ENCODE results near the gene RAB10.
A peak's percentile ranks its signal among the peaks of the same experiment; 100 is the strongest.

Gene RAB10

GRCh38 chr2:26114151-26114550 lies 80.3 kb downstream of the RAB10 start:
- peaks cover 22% of the 10 kb centered on the region for H3K36me3 Mint-ChIP-seq
- peaks cover 2% of the 10 kb centered on the region for H3K9me3 Mint-ChIP-seq
- ATAC-seq (ENCODE audit: low read depth): no peak
- H3K4me3 Mint-ChIP-seq: no peak overlapping the region
- H3K27me3 Mint-ChIP-seq: no peaks in the 10 kb centered on the region
- H3K27ac Mint-ChIP-seq: no peak overlapping the region
- no peak for DNase-seq (ENCODE audit: low spot score in 2 of 2)
- peaks cover 11% of the 10 kb centered on the region for H3K4me1 Mint-ChIP-seq

GRCh38 chr2:26118682-26119081 lies 84.8 kb downstream of the RAB10 start:
- Mint-ChIP-seq H3K9me3 (peaks cover 2% of the 10 kb centered on the region), H3K4me3 (no peak overlapping the region), H3K36me3 (peaks cover 8% of the 10 kb centered on the region), H3K27me3 (no peaks in the 10 kb centered on the region), H3K4me1 (peaks cover 9% of the 10 kb centered on the region), H3K27ac (no peak overlapping the region)
- DNase-seq (ENCODE audit: low spot score in 2 of 2) (no peak), ATAC-seq (ENCODE audit: low read depth) (no peak)

DNA sequence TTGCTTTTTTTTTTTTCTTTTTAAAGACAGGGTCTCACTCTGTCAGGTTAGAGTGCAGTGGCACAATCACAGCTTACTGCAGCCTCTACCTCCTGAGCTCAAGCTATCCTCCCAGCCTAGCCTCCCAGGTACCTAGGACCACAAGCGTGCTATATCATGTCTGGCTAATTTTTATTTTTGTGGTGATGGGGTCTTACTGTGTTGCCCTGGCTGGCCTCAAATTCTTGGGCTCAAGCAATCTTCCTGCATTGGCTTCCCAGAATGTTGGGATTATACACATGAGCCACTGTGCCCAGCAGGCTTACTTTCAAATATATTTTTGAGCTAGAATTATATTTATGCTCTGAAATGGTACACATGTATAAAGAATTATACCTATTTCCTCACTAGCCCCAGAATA lies 85.6 kb downstream of the RAB10 start:
- peaks cover 2% of the 10 kb centered on the region for H3K9me3 Mint-ChIP-seq
- ATAC-seq (ENCODE audit: low read depth): no peak
- no peak for DNase-seq (ENCODE audit: low spot score in 2 of 2)
- peaks cover 9% of the 10 kb centered on the region for H3K4me1 Mint-ChIP-seq
- no peak overlapping the region for H3K4me3 Mint-ChIP-seq
- H3K27ac Mint-ChIP-seq: peak overlapping the region; percentile 45
- H3K27me3 Mint-ChIP-seq: no peaks in the 10 kb centered on the region
- H3K36me3 Mint-ChIP-seq: peaks cover 8% of the 10 kb centered on the region

DNA sequence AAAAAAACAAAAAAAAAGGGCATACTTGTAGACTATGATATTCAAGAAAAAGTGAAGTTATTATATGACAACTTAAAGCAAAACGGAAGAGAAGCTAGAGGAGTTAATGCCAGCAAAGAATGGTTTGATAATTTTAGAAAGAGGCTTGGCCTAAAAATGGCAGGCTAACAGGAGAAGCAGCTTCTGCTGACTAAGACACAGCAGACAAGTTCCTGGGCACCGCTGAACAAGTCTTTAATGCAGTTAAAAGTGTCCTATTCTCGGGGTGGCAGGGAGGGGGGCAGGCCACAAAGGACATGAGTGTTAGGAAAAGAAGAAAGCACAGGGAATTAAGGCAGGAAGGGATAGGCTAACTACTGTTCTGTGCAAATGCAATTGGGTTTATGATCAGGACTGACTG lies 88.7 kb downstream of the RAB10 start:
- Mint-ChIP-seq H3K9me3 (no peaks in the 10 kb centered on the region), H3K27me3 (no peaks in the 10 kb centered on the region), H3K36me3 (no peaks in the 10 kb centered on the region), H3K27ac (no peak overlapping the region), H3K4me3 (no peak overlapping the region), H3K4me1 (peaks cover 6% of the 10 kb centered on the region)
- DNase-seq (ENCODE audit: low spot score in 2 of 2): no peak
- ATAC-seq (ENCODE audit: low read depth): no peak

DNA sequence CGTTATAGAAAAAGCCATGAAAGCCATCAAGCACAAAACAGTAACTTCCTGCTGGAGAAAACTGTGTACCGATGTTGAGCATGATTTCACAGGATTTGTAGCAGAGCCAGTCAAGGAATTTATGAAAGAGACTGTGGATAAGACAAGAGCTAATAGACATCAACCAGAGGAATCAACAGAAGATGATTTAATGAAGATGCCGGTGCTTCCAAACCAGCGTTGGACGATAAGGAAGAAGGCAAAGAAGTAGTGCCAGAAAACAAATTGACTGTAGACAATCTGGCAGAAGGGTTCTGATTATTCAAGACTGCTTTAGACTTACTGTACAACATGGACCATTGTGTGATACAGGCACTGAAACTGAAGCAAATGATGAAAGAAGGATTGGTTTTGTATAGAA lies 89.5 kb downstream of the RAB10 start:
- Mint-ChIP-seq H3K9me3 (no peaks in the 10 kb centered on the region), H3K36me3 (no peaks in the 10 kb centered on the region), H3K27ac (peak overlapping the region; percentile 9), H3K27me3 (no peaks in the 10 kb centered on the region), H3K4me1 (peaks cover 6% of the 10 kb centered on the region), H3K4me3 (no peak overlapping the region)
- no peak for DNase-seq (ENCODE audit: low spot score in 2 of 2)
- ATAC-seq (ENCODE audit: low read depth): no peak

DNA sequence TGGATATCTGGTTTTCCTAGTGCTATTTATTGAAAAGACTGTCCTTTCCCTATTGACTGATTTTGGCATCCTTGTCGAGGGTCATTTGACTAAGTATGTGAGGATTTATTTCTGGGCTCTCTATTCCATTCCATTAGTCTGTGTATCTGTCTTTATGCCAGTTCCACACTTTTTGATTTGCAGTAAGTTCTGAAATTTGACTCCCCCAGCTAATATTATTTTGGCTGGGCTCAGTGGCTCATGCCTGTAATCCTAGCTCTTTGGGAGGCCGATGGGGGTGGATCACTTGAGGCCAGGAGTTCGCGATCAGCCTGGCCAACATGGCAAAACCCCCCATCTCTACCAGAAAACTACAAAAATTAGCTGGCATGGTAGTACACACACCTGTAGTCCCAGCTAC lies 92.2 kb downstream of the RAB10 start:
- Mint-ChIP-seq H3K4me1 (peaks cover 3% of the 10 kb centered on the region), H3K36me3 (peaks cover 5% of the 10 kb centered on the region), H3K27me3 (no peaks in the 10 kb centered on the region), H3K9me3 (no peaks in the 10 kb centered on the region), H3K4me3 (no peak overlapping the region), H3K27ac (no peak overlapping the region)
- DNase-seq (ENCODE audit: low spot score in 2 of 2): no peak
- ATAC-seq (ENCODE audit: low read depth): no peak

- no peak for ATAC-seq (ENCODE audit: low read depth)
- H3K4me3 Mint-ChIP-seq: no peak overlapping the region
- H3K9me3 Mint-ChIP-seq: no peaks in the 10 kb centered on the region
- H3K27ac Mint-ChIP-seq: no peak overlapping the region
- no peaks in the 10 kb centered on the region for H3K27me3 Mint-ChIP-seq
- H3K36me3 Mint-ChIP-seq: peaks cover 5% of the 10 kb centered on the region
- DNase-seq (ENCODE audit: low spot score in 2 of 2): no peak
- H3K4me1 Mint-ChIP-seq: no peaks in the 10 kb centered on the region
Measured at GRCh38 chr2:26128176-26128575, 94.3 kb downstream of the RAB10 start.

- no peaks in the 10 kb centered on the region for H3K27me3 Mint-ChIP-seq
- ATAC-seq (ENCODE audit: low read depth) (no peak), DNase-seq (ENCODE audit: low spot score in 2 of 2) (no peak)
- no peaks in the 10 kb centered on the region for H3K9me3 Mint-ChIP-seq
- H3K4me1 Mint-ChIP-seq: no peaks in the 10 kb centered on the region
- no peak overlapping the region for H3K27ac Mint-ChIP-seq
- peaks cover 11% of the 10 kb centered on the region for H3K36me3 Mint-ChIP-seq
- no peak overlapping the region for H3K4me3 Mint-ChIP-seq
Measured at GRCh38 chr2:26130763-26131162, 96.9 kb downstream of the RAB10 start.

DNA sequence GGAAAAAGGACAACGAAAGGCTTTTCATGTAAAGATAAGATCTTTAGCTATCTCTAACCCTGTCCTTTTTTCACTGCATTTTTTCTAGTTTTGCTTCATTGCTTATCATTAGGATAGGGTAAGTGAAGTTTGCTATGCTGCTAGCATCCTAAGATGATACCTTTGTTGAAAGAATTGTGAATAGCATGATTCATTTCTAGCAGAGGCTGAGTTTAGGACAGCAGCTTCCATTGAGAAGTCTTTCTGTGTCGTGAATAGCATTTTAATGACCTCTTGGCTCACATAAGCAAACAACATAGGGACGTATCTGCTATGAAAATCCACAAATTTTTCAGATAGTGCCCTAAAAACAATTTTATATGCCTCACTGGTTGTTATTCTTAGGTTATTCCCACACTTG lies 102.6 kb downstream of the RAB10 start:
- ATAC-seq (ENCODE audit: low read depth) (no peak), DNase-seq (ENCODE audit: low spot score in 2 of 2) (no peak)
- H3K27ac Mint-ChIP-seq: no peak overlapping the region
- no peak overlapping the region for H3K4me3 Mint-ChIP-seq
- no peaks in the 10 kb centered on the region for H3K9me3 Mint-ChIP-seq
- H3K4me1 Mint-ChIP-seq: no peaks in the 10 kb centered on the region
- no peaks in the 10 kb centered on the region for H3K27me3 Mint-ChIP-seq
- H3K36me3 Mint-ChIP-seq: peaks cover 10% of the 10 kb centered on the region

DNA sequence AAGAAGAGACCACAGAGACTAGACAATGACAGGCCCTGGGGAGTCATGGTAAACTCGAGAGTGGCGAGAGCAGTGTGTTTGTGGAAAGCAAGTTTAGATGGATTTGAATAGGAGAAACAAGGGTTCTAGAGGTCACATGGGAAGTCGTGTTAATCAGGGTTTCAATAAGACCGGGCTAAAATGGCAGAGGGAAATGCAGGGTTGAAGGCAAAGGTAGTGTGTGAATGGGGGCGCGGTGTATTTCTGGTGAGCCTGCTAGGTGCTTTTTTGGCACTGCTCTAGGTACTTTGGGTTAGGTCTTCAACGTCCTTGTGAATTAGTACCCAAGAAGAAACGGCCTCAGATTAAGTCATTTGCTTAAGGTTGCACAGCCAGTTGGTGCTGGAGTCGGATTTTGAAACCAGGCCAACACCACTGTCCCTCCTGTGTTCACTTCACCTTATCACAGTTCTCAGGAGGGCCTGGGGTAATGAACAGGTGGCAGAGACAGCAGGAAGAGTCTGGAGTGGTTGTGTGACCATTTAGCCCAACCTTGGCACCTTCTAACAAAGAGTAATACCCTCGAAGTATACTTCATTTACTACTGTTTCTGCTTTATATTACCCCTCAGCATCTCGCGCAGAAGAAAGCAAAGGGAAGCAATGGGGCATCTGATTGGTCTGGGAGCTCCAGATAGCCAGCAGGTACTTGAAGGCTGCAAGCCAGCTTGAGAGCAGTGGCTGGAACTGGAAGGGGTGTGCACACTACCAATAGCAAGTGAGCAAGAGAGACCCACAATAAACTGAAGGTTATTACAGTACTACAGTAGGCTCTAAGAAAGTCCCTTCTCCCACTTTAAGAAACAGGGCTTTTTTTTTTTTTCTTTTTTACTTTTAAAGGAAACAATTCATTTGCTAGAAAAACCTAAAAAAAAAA lies 105.6 kb downstream of the RAB10 start:
- H3K9me3 Mint-ChIP-seq: no peaks in the 10 kb centered on the region
- peaks cover 8% of the 10 kb centered on the region for H3K36me3 Mint-ChIP-seq
- ATAC-seq (ENCODE audit: low read depth): no peak
- peak overlapping the region; percentile 3 for H3K27ac Mint-ChIP-seq
- no peaks in the 10 kb centered on the region for H3K4me1 Mint-ChIP-seq
- no peak for DNase-seq (ENCODE audit: low spot score in 2 of 2)
- H3K4me3 Mint-ChIP-seq: no peak overlapping the region
- H3K27me3 Mint-ChIP-seq: no peaks in the 10 kb centered on the region

GRCh38 chr2:26141145-26141769 lies 107.4 kb downstream of the RAB10 start:
- DNase-seq (ENCODE audit: low spot score in 2 of 2) (no peak), ATAC-seq (ENCODE audit: low read depth) (no peak)
- H3K27ac Mint-ChIP-seq: no peak overlapping the region
- H3K4me1 Mint-ChIP-seq: peaks cover 2% of the 10 kb centered on the region
- H3K4me3 Mint-ChIP-seq: no peak overlapping the region
- H3K27me3 Mint-ChIP-seq: no peaks in the 10 kb centered on the region
- no peaks in the 10 kb centered on the region for H3K9me3 Mint-ChIP-seq
- peaks cover 2% of the 10 kb centered on the region for H3K36me3 Mint-ChIP-seq

GRCh38 chr2:26144031-26144430 lies 110.1 kb downstream of the RAB10 start:
- H3K4me1 Mint-ChIP-seq: peaks cover 2% of the 10 kb centered on the region
- ATAC-seq (ENCODE audit: low read depth) (no peak), DNase-seq (ENCODE audit: low spot score in 2 of 2) (no peak)
- peaks cover 4% of the 10 kb centered on the region for H3K27me3 Mint-ChIP-seq
- no peak overlapping the region for H3K27ac Mint-ChIP-seq
- H3K36me3 Mint-ChIP-seq: no peaks in the 10 kb centered on the region
- no peak overlapping the region for H3K4me3 Mint-ChIP-seq
- no peaks in the 10 kb centered on the region for H3K9me3 Mint-ChIP-seq

GRCh38 chr2:26144953-26145680 lies 111.2 kb downstream of the RAB10 start:
- Mint-ChIP-seq H3K27me3 (peaks cover 5% of the 10 kb centered on the region), H3K4me3 (peak overlapping the region; percentile 43), H3K9me3 (no peaks in the 10 kb centered on the region), H3K36me3 (no peaks in the 10 kb centered on the region), H3K4me1 (peaks cover 2% of the 10 kb centered on the region), H3K27ac (no peak overlapping the region)
- DNase-seq (ENCODE audit: low spot score in 2 of 2) (peak; percentile 36 to 52), ATAC-seq (ENCODE audit: low read depth) (peak; percentile 71)

DNA sequence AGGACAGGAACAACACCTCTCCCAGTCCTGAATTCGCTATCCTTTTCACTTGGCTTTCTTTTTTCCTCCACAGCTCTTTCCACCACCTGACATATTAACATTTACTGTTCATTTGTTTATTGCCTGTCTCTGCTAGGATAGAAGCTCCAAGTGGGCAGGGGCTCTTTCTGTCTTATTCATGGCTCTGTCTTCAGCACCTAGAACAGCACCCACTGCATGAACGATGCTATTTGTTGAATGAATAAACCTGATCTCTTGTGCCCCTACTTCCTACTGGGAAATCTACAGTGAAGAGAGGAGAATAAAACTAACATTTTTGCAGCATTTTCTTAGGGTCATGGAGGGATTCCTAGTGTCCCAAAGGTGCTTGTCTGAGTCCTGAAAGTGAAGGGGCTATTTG lies 114.6 kb downstream of the RAB10 start:
- no peak overlapping the region for H3K4me3 Mint-ChIP-seq
- H3K36me3 Mint-ChIP-seq: no peaks in the 10 kb centered on the region
- no peaks in the 10 kb centered on the region for H3K9me3 Mint-ChIP-seq
- H3K4me1 Mint-ChIP-seq: peaks cover 2% of the 10 kb centered on the region
- ATAC-seq (ENCODE audit: low read depth) (no peak), DNase-seq (ENCODE audit: low spot score in 2 of 2) (no peak)
- no peak overlapping the region for H3K27ac Mint-ChIP-seq
- H3K27me3 Mint-ChIP-seq: peaks cover 9% of the 10 kb centered on the region

Measured in memory B cell (primary cell).